Medulla oblongata (tissue), 1 donor: Measurements from ENCODE around the gene RAB11FIP5.

Experiments
- DNase-seq: peaks from one replicate; pipeline ENCODE4 v3.0.0-alpha.2; 2015; ENCODE audit errors: extremely low spot score

The RAB11FIP5 gene

DNA sequence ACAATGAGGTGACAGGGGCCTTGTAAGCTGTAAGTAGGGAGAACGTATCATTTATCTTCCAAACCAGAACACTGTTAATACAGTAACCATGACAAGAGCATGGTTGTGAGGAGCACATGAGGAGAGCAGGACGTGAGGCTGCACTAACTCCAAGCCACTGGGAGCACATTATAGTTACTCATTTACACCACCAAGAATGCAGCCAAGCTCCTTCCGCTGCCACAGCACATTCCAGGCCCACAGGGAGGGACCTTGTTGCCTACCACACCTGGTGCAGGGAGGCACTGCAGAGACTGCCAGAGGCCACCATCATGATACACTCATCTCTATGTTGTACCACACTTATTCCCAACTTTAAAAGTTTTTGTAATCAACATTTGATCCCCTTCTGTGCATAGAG is 27.8 kb downstream of the RAB11FIP5 start:
- DNase-seq, result no peak

GRCh38 chr2:73083886-73084800 is 28.6 kb downstream of the RAB11FIP5 start:
- no peak for DNase-seq

- DNase-seq, result no peak
These were observed 30.0 kb downstream of the RAB11FIP5 start for GRCh38 chr2:73082523-73083410.

- no peak for DNase-seq
These were observed 31.5 kb downstream of the RAB11FIP5 start for GRCh38 chr2:73081181-73081671.

DNA sequence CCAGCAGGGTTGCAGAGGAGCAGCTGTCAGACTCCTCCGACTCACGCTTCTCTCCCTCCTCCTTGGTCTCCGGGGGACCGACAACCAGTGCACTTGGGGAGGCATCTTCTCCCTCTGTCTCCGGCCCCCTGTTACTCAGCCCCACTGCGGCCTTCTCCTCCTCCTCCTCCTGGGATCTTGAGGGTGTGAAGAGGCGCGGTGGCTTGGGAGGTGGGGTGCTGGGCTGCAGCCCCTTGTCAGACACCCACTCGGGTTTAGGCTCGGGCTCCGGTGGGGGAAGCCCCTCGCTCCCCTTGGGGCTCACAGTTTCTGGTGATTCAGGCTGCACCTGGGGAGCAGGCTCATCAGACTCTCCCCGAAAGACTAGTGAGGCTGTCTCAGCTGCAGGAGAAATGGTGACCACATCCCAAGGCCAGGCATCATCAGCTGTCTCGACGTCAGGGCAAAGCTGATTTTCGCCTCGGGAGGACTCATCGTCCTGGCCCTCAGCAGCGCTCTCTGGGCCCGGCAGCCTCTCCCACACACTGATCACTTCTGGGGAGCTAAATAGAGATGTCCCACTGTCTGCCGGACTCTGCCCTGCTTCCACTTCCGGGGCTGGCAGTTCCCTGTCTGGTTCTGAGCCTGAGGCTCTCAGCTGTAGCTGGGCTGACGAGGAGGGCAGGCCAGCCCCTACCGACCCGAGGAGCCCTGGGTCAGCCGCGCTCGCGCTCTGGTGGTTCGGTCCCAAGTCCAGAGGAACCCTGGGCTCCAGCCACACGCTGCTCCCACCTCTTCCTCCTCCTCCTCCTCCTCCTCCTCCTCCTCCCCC is 32.2 kb downstream of the RAB11FIP5 start:
- no peak for DNase-seq

DNA sequence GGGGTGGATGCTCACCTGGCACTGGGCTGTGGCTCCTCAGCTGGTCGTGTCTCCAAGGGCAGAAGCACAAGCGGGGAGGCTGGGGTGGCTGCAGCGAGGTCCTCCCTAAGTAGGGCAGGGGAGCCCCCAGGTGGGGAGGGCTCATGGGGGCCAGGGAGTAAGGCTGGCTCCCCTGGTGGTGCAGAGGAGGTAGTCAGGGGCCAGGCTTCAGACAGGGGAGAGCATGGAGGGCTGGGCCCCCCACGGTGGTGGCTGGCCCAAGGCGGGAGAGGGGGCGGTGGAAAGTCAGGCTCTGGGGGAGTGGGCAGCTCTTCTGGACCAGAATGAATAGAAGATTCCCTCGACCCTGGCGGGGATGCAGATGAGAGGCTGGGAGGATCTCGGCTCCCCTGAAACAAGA is 33.1 kb downstream of the RAB11FIP5 start:
- DNase-seq, result no peak

DNA sequence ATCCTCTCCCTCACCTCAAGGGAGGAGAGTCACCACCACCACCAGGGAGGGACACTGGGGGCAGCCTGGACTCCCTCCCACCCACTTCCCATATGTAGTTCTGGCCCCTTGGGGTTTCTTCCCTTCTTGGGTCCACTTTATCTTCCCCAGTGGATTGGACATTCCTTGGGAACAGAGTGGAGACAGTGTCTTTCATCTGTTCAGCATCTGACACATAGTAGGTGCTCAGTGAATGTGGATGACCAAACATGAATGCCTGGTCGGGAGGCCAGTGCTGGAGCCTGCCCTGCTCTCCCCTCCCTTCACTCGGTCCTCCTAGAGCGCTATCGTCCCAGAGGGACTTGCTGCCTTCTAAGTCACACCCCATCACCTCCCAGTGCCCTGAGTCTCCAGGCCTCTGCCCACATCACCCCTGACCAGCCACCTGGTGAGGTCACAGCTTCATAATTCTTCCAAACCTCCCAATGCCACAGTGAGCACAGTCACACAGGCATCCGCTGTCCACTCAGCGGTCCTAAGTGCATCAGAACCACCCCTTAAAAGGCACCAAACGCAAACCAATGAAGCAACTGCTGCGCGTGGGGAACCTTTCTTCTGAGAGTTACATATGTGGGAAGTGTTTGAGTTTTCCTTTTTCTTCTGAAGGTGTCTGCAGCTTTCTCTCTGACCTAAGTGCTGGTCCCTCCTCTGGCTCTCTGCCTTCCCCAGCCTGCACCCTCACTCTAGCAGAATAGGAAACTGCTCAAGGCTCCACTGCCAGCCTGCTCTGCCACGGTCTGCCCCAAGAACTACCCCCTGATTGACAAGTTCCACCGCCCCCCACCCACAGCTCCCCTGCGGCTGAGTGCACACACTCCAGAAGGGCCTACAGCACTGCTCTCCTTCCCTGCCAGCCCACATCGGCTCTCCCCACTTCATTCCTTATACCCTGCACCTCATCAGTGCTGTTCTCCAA is 34.0 kb downstream of the RAB11FIP5 start:
- no peak for DNase-seq

DNA sequence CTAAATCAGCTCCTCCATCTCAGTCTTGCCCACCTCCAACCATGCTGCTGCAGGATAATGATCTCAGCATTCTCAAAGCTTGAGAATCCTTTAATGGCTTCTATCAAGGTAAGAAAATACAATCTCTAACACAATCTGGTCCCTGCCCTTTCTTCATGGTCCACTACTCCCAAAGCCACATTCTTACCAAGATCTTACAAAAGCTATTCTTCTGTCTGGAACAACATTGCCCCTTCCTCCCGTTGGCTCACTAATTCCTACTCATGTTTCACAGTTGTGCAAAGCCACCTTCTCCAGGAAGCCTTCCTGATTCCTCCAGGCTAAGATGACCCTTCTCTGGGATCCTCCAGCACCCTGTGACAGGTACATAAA is 35.3 kb downstream of the RAB11FIP5 start:
- no peak for DNase-seq

DNA sequence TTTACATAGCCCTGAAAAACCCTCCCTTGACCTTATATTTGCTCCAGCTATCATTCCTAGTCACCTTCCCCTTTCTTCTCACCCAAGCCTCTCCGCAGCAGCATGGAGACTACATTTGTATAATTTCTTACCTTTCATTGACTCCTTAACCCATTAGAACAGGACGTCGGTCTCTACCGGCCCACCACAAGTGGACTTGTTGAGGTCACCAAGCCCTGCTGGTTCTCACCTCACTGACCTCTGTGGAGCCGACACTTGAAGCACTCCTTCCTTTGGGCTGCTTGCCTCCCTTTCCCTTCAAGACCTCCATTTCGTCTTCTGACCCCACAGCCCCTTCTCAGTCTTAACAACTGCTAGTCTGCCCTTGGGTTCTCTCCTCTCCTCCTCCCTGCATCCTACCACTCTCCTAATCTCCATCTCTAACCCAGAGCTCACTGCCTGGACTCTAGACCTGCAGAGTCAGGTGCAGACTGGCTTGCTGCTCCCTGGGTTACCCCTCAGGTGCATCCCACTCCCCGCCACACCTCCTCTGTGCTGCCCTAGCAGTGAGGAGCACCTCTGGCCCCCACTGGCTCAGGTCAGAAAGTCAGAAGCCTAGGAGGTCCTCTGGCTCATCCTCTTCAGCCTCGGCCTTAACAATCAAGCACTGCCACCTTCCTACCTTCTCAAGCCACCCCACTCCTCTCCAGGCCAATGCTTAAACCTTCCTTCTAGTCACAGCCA is 35.9 kb downstream of the RAB11FIP5 start:
- DNase-seq, result no peak

- DNase-seq, result peak; percentile 81
These were observed 37.0 kb downstream of the RAB11FIP5 start for GRCh38 chr2:73075477-73076373.

DNA sequence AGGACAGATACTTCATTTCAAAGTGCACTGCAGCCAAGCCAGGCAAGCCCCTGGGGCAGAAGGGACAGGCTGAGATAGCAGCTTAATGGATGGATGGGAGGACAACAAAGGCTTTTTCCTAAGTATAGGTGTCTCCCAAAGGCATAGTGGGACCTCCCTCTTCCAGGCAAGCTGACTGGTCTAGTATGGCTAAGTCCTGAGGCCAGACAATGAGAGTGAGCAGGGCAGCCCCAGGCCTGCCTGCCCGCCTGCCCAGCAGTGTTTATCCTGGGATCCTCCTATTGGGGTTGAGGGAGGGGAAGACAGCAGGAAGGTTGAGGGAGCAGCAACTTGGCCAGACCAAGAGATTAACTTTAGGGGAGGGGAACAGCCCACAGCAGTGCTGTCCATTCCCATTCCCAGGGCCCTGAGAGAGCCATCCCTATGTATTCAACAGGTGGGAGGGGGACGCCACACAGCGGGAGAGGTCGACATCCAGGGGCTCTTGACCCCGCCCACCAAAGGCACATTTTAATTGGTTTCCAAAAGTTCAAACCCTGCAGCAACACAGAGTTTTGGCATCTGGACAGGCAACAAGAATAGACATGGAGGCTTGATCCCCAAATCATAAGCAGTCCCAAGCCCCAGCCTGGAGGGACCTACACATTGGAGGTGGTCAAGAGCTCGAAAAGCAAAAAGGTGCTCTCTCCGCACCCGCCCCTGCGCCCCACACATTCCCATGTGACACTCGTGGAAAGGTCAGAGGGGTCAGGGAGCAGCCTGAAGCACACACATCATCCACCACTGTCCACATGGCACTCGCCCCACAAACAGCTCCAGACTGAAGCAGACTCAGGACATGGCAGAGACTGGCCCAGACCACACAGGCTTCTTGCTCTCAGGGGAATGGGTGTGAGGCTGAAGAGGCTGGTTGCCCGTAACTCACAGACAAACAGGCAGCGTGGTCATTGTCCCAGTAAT is 38.4 kb downstream of the RAB11FIP5 start:
- no peak for DNase-seq

DNA sequence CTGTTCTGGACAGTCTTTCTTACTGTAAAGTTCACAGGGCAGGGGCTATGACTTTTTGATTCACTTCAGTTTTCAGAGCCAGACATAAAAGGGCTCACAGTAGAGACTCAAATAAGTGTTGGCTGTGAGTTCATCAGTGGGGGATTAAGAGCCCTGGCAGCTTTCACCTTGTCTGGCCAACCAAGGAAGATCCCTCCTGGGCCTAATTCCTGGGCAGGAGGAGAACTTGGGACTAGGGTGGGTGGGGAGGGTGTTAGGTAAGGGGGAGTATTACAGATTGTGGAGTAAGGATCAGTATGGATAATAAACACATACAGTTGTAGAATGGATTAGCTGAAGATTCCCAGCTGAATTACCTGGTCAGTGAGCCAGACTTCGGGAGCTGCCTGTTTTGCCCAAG is 40.3 kb downstream of the RAB11FIP5 start:
- DNase-seq, result no peak

- no peak for DNase-seq
These were observed 40.7 kb downstream of the RAB11FIP5 start for GRCh38 chr2:73072129-73072395.

GRCh38 chr2:73071360-73072128 is 41.2 kb downstream of the RAB11FIP5 start, which contains the start of gene SFXN5:
Gene SFXN5, minus strand, starts transcription at chr2:73071712. Its CDS starts 7 bp downstream, at chr2:73071705.
- peak; percentile 98 for DNase-seq

- no peak for DNase-seq
These were observed 41.9 kb downstream of the RAB11FIP5 start for GRCh38 chr2:73070643-73071359.
